SIG-M5 (cell line): ENCODE results near the gene DENND6A.
A peak's percentile ranks its signal among the peaks of the same experiment; 100 is the strongest.
"Not testable (repeated sequence)": the region's sequence is repeated elsewhere in the genome, so short reads cannot be mapped to it uniquely, and the experiment has no call there.

Experiments
- DNase-seq: peaks from one replicate; lab custom pipeline; 2025; lab: John Stamatoyannopoulos, UW

Gene DENND6A, protein sequence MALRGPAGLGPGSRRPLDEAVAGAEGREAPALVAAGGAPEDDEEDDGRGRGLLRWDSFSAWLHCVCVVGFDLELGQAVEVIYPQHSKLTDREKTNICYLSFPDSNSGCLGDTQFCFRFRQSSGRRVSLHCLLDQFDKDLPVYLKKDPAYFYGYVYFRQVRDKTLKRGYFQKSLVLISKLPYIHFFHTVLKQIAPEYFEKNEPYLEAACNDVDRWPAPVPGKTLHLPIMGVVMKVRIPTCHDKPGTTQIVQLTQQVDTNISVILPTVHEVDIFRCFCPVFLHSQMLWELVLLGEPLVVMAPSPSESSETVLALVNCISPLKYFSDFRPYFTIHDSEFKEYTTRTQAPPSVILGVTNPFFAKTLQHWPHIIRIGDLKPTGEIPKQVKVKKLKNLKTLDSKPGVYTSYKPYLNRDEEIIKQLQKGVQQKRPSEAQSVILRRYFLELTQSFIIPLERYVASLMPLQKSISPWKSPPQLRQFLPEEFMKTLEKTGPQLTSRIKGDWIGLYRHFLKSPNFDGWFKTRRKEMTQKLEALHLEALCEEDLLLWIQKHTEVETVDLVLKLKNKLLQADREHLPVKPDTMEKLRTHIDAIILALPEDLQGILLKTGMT

GRCh38 chr3:57692396-57693147 lies at the start of gene DENND6A:
TSS of gene DENND6A (minus strand) at chr3:57693077. CDS start at chr3:57693018, 59 bp downstream.
- DNase-seq: peak; percentile 73

- DNase-seq: no peak
Measured at GRCh38 chr3:57740027-57740426, 47.1 kb upstream of the DENND6A start.

DNA sequence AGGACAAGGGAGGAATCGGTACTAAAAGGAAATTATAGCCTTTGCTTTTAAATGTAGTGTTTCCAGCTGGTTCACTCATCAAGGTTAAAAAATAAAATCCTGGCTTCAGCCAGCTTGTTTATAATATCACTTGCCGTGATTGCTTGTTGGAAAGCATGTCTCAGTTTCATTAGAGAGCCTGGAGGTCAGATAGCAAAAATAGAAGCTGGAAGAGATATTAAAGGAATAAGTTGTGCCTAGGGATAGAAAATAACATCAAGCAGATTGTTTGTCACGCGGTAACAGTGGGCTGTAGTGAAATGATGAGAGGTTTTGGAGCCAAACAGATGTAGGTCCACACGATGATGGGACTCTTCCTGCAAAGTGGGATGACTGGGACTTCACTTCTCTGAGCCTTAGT lies 45.5 kb upstream of the DENND6A start:
- no peak for DNase-seq

DNA sequence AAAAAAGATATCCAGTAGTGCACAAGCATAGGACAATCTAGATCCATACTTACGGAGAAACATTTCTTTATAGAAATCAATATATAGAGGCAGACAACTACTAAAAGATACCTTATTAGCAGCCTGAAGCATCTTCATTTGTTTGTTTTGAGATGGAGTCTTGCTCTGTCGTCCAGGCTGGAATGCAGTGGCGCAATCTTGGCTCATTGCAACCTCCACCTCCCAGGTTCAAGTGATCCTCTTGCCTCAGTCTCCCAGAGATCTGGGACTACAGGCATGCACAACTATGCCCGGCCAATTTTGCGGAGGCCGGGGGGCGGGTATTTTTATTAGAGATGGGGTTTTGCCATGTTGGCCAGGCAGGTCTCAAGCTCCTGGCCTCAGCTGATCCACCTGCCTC lies 45.0 kb upstream of the DENND6A start:
- no peak for DNase-seq

DNA sequence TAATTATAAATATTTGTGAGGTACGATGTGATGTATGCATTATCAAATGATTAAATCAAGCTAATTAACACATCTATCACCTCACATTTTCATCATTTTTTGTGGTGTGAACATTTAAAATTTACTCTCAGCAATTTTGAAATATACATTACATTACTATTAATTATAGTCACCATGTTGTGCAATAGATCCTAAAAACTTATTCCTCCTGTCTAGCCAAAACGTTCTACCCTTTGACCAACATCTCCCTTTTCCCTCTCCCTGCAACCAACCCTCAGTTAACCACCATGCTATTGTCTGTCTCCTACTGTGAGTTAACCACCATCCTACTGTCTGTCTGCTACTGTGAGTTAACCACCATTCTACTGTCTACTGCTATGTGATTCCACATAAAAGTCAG lies 42.5 kb upstream of the DENND6A start:
- no peak for DNase-seq

- no peak for DNase-seq
Measured at GRCh38 chr3:57733790-57734189, 40.9 kb upstream of the DENND6A start.

- DNase-seq: no peak
Measured at GRCh38 chr3:57731311-57731710, 38.4 kb upstream of the DENND6A start.

DNA sequence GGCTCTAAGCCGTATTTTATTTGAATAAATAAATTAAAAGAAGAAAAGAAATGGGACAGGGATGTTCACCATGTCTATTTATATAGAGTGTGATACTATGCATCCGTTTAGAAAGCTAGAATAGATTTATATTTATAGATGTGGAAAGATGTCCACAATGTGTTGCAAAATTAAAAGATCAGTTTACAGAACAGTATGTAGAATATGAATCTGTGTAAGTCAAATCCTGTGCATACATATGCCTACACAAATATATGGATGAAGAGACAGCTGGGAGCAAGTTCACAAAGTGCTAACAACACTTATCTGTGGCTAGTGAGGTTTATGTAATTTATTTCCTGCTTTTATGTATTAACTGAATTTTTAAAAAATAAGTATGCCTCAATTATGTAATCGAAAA lies 37.8 kb upstream of the DENND6A start:
- DNase-seq: no peak

- DNase-seq: peak; percentile 55
Measured at GRCh38 chr3:57729334-57730045, 36.6 kb upstream of the DENND6A start.

- no peak for DNase-seq
Measured at GRCh38 chr3:57727106-57727505, 34.2 kb upstream of the DENND6A start.

- no peak for DNase-seq
Measured at GRCh38 chr3:57726397-57726796, 33.5 kb upstream of the DENND6A start.

DNA sequence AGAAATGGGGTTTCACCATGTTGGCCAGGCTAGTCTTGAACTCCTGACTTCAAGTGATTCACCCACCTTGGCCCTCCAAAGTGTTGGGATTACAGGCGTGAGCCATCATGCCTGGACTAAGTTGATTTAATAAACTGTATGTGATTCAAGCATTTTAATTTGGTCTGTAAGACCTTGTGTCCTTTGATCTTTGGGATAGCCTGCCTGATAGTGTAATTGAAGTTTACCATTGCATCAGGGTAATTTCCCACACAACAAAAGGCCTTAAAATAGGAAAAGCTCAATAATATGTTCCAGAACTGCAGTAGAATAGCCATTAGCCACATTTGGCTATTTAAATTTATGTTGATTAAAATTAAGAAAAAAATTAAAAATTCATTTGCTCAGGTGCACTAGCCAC lies 25.2 kb upstream of the DENND6A start:
- DNase-seq: no peak

DNA sequence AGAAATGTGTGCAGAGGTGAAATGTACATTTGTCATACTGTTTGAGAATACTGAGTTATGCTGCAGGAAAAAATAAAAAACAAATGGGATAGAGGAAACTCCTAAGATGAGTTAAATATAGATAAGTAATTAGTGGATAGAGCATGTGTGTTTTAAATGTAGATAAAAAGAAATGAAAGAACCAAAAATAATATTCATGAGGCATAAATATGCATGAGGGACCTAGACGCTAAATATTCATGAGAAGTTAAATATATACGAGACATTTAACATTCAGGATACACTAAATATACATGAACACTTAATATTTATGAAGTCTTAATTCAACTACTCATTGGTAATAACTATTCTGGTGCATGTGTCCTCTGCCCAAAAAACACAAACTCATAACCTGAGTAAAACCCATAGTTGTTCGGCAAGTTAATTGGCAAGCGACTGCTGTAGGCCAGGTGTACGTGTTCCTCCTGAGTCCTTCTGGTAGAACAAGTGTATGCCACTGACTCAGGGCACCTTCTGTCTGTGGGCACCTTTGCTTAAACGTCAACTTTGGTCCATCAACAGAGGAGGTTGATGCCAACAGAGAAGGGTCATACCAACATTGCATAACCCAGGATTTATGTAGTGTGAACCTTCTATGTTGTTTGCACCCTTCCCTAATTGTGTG lies 24.5 kb upstream of the DENND6A start:
- DNase-seq: no peak

DNA sequence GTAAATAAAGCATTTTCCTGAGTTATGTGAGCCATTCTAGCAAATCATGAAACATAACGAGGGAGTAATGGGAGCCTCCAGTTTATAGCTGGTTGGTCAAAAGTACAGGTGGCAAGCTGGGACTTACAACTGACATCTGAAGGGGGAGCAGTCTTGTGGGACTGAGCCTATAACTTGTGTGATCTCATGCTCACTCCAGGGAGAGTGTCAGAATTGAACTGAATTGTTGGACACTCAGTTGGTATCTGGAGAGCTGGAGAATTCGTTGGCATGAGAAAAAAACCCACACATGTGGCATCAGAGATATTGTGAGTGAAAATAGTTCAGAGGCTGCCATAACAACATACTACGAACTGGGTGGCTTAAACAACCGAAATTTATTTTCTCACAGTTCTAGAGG lies 22.8 kb upstream of the DENND6A start:
- DNase-seq: no peak

DNA sequence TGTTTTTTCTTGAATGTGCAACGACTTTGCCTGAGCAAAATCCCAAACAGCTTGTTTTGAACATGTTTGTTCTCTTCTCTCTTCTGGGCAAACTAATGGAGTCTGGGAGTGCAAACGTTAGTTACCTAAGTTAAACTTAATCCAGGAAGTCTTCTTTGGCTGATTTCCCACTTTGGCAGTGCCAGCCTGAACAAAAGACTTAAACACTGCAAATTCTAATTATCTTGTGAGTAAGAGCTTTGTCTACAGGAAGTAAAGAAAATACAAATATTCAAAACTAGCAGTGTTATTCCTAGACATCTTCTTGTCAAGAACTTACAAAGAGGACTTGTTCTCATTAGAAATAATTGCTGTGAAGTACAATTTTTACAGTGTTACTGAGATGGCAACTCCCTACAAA lies 16.7 kb upstream of the DENND6A start:
- no peak for DNase-seq

DNA sequence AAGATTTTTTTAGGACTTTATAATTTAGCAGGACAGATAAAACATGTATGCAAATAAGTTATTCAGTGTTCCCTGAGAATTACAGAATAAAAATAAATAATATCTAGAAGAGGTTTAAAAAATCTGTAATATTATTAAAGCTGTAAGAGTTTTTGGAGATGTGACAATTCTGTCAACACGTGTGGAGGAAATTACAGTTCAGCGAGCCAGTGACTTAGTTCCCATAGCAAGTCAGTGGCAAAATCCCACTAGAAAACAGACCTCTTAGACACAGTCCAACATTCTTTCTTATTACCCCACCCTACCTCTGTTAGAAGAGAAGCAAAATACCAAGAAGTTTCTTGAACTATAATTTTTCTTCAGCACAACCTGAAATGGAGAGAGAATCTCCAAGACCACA lies 16.2 kb upstream of the DENND6A start:
- DNase-seq: no peak

- DNase-seq: peak; percentile 30
Measured at GRCh38 chr3:57706462-57706861, 13.6 kb upstream of the DENND6A start.

DNA sequence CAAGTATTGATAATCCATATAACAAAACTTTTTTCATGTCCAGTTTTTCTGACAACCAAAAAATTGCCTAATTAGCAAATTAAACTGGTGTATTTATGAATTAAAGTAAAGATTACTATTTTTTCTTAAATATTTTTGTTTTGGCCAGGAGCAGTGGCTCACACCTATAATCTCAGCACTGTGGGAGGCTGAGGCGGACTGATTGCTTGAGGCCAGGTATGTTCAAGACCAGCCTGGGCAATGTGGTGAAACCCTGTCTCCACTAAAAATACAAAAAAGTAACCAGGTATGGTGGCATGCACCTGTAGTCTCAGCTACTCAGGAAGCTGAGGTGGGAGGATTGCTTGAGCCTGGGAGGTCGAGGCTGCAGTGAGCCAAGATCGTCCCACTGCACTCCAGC lies 12.5 kb upstream of the DENND6A start:
- DNase-seq: not testable (repeated sequence)

- DNase-seq: no peak
Measured at GRCh38 chr3:57701781-57702180, 8.9 kb upstream of the DENND6A start.

DNA sequence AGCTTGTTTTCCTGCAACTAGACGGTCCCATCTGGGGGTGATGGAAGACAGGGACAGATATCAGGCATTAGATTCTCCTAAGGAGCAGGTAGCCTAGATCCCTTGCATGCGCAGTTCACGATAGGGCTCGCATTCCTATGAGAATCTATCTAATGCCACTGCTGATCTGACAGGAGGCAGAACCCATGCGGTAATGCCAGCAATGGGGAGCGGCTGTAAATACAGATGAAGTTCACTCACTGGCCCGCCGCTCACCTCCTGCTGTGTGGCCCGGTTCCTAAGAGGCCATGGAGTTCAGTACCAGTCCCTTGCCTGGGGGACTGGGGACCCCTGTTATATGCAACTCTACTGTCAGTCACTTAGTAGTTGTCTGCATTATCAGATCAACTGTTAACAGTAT lies 7.9 kb upstream of the DENND6A start:
- DNase-seq: no peak

DNA sequence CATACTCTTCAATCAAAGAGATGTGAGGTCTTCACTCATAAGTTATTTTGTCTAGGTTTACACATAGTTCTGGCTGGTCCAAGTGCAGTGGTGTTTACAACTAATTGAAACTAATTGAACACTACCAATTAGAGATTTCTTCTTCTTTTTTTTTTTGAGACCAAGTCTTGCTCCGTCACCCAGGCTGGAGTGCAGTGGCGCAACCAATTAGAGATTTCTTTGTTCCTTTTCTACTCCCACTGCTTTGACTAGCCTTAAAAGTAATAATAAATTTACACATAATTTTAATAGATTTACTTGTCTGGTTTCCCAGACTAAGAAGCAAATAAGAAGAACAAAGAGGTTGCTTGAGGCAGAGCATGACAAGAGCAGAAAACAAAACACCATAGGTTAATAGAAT lies 6.7 kb upstream of the DENND6A start:
- DNase-seq: no peak

DNA sequence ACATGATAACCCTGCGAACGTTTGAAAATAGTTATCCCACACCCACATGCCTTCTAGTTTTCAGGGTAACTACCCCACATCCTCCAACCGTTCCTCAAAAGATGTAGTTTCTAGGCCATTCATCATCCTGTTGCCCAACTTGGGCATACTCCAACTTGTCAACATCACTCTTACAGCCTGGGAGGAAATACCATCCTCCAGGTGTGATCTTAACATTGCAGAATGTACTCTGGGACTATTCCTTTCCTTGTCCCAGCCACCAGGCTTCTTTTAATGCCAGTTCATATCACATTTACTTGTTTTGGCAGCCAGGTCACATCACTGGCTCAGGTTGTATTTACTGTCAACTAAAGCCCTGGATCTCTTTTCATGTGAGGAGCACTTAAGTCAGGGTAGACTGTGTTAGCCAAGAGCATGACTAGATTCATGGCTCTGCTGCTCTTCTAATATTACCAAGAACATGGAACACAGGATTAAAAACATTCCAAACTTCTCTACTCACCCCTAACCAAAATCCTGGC lies 4.0 kb upstream of the DENND6A start:
- no peak for DNase-seq
